ENCODE results near the gene DENND5A.
"Not testable (repeated sequence)": the region's sequence is repeated elsewhere in the genome, so short reads cannot be mapped to it uniquely, and the experiment has no call there.

The DENND5A gene

DNA sequence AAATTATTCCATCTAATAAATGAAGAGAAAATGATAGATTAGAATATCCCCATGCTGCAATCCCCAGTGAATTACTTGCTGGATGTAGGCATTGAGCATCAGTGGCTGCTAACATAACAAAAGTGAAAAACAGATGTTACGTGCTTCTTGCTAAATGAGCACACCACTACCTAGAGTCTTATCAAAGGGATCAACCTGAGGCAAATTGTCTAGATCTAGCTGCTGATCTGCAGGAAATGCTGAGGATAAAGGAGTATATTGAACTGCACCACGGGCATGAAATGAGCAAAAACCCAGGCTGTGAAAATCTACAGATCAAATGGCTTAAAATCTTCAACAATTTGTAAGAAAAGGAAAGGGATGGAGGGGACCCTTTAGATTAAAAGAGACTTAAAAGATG, 128.4 kb downstream of the DENND5A start:
- no peak for DNase-seq

DNA sequence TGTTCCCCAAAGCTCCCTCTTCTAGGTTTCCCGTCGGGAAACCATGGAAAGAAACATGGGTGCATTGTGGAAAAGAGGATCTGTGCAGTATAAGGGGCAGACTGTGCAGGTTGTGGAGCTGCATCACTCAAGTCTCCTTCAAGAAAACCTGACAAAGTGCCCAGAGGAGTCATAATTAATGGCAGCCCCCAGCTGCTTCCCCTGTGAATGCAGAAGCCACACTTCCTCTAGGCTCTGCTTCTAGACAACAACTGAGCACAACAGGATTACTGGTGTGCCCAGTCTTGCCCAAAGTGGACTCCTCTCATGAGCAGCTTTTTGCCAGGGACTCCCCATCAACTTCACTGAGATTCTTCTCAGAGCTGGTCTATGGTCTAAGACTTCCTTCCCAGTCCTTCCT, 131.2 kb downstream of the DENND5A start:
- DNase-seq = no peak

DNA sequence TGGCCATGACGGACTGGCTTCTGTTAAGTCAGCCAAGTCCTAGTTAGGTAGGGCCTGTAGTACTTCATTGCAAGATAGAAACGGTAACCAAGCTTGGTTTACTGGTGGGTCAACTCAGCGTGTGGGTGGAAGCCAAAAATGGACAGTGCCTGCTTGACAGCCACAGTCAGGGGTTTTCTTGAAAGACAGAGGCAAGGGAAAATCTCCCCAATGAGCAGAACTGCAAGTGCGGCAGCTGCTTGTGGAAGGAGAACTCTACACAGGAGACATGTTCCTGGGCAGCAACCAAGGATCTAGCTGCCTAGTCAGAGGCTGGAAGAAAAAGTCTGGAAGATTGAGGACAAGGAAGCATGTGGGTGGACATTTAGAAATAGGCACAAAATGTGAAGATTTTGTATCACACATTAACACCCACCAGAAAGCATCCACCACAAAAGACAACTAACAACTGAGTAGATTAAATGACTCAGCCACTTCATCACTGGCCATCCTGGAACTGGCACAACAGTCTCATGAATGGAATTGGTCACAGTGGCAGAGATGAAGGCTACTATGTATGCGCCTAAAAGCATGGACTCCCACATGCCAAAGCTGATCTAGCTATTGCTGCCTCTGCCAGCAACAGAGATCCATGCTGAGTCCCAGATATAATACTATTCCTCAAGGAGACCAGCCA, 132.8 kb downstream of the DENND5A start:
- DNase-seq = no peak

GRCh38 chr11:9130297-9130696, 134.9 kb downstream of the DENND5A start:
- no peak for DNase-seq

DNA sequence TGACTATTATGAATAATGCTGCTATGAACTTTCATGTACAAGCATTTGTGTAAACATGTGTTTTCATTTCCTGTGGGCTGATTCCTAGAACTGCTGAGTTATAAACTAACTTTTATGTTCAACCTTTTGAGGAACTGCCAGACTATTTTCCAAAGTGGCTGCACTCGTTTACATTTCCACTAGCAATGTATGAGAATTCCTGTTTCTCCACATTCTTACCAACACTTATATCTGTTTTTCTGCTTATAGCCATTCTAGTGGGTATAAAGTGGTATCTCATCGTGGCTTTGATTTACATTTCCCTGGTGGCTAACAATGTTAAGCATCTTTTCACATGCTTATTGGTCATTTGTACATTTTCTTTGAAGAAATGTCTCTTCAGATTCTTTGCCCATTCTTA, 138.5 kb downstream of the DENND5A start:
- no peak for DNase-seq

- no peak for DNase-seq
These were observed 139.8 kb downstream of the DENND5A start for GRCh38 chr11:9125185-9125886.

DNA sequence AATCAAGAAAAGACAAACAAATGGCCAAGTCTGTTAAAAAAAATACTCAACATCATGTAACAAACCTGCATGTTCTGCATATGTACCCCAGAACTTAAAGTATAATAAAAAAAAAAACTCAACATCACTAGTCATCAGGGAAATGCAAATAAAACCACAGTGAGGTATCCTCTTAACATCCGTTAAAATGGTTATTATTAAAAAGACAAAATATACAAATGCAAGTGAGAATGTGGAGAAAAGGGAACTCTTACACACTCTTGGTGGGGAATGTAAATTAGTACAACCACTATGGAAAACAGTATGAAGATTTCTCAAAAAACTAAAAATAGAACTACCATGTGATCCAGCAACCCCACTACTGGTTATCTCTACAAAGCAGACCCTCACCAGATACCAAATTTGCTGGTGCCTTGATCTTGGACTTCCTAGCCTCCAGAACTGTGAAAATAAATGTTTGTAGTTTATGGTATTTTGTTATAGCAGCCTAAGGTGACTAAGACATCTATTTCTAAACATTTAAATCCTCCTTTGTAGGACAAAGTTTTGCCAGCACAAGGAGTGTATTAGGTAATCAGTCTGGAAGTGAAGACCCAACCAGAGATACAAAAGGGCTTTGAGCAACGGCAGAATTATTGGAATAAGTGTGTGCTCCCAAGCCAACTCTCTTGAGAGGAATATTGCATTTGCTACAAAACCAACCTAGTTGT, 141.4 kb downstream of the DENND5A start:
- no peak for DNase-seq

DNA sequence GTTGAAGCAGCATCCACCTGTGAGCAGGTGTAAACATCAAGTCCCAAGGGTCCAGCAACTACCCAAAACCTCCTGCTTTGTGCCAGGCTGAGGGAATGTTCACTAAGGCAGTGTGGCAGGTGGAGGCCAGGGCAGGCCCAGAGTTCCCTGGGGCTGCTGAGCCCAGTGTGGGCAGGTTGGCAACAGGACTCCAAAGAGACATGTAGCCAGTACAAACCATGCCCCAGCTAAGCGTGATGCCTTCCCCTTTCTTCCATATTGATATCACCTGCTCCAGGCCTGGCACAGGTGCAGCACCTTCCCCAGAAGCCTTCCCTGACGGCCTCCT, 143.7 kb downstream of the DENND5A start:
- no peak for DNase-seq

DNA sequence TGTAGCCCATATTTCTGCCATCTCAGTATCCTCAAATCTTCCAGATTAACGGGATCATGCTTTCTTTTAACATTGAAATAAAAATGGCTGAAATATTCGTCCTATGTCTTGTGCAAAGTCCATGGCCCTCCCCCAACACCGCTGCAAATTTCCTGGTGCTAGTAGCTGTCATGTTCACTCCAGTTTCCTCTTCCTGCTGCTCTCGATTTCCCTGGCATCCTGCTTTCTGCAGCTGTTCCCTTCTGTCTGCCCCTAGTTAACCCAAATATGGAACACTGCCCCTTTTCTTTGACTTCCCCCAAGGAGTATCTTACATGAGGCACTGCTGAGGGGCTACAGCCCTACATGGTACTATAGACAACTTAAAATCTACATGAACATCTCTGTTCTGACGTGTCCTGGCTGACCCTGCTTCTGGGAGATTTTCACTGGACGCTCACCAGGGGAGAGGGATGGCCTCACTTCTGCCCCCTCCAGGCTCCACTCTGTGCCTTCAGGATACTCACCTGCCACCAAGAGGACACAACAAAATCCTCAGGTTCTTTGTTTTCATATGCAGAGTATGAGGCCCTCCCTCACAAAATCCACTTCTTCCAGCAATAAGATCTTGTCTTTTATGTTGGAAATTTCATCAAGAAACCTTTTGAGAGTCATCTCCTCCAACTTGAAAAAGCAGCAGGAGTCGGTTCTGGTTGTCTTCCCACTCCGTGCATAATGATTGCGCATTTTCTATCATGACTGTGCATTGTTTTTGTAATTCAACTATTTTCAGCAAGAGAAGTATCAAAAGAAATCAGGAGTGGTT, 144.3 kb downstream of the DENND5A start:
- DNase-seq = no peak

GRCh38 chr11:9118277-9118676, 146.9 kb downstream of the DENND5A start:
- DNase-seq = no peak

GRCh38 chr11:9112075-9112474, 153.1 kb downstream of the DENND5A start:
- no peak for DNase-seq

- DNase-seq = no peak
These were observed 155.1 kb downstream of the DENND5A start for GRCh38 chr11:9109858-9110731.

GRCh38 chr11:9104580-9104979, 160.6 kb downstream of the DENND5A start:
- DNase-seq = no peak

DNA sequence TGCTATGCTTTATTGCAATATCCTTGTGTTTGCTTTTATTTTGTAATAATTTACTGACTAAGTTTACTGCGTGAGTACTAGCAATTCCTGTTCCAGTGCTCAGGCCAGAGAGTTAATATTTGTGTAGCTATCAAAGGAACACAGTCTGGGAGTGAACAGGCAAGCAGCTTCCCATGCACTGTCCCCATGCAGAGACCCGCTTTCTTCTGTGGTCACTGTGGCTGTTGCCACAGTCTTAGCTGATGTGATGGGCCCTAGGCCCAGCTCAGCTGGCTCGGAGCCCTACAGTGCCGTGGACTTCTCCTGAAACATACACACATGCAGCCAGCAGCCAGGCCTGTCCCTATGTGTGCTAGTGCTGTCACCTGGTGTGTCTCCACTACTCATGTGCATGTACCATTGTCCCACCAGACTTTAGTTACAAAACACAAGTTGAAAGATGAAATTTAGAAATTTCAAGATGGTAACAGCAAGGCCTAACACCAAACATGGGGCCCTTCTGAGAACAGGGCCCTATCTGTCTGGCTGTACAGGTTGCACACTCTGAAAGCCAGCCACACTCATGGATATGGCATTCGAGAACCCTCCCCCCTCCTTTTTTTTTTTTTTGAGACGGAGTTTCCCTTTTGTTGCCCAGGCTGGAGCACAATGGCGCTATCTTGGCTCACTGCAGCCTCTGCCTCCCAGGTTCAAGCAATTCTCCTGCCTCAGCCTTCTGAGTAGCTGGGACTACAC, 161.4 kb downstream of the DENND5A start:
- no peak for DNase-seq

- DNase-seq = no peak
These were observed 165.5 kb downstream of the DENND5A start for GRCh38 chr11:9099617-9100016.

- not testable (repeated sequence) for DNase-seq
These were observed 166.7 kb downstream of the DENND5A start for GRCh38 chr11:9098455-9098854.

GRCh38 chr11:9097186-9097943, 167.8 kb downstream of the DENND5A start:
- DNase-seq = not testable (repeated sequence)

GRCh38 chr11:9096427-9096826, 168.7 kb downstream of the DENND5A start:
- no peak for DNase-seq

DNA sequence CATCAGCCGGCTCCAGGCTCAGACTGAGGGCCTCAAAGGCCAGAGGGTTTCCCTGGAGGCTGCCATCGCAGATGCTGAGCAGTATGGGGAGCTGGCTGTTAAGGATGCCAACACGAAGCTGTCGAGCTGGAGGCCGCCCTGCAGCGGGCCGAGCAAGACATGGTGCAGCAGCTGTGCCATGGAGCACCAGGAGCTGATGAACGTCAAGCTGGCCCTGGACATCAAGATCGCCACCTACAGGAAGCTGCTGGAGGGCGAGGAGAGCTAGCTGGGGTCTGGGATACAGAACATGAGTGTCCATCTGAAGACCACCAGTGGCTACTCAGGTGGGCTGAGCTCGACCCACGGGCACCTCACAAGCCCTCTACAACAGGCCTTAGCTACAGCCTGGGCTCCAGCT, 169.7 kb downstream of the DENND5A start:
- DNase-seq = no peak

- DNase-seq = no peak
These were observed 170.7 kb downstream of the DENND5A start for GRCh38 chr11:9094420-9094819.

Data from effector CD8-positive, alpha-beta T cell (primary cell).